Muscle of leg (tissue), 11 donors: ENCODE results near the gene EFR3B. TPM values are rescaled to one million over a fixed set of nuclear protein-coding genes. Genes with fewer than 3 reads are reported as not detected.
"Not testable (repeated sequence)": the region's sequence is repeated elsewhere in the genome, so short reads cannot be mapped to it uniquely, and the experiment has no call there.

Experiments used
- DNase-seq: peaks from one replicate; pipeline ENCODE4 v3.0.0; 2013
- H3K27ac ChIP-seq: one replicate; pipeline ENCODE4 v1.5.1; 2013; ENCODE audit warnings: mild to moderate bottlenecking, low read length, control low read depth
- H3K27me3 ChIP-seq: one replicate; pipeline ENCODE4 v1.6.1; 2013; ENCODE audit warnings: low read length; ENCODE audit not compliant: control insufficient read depth, insufficient read depth
- H3K36me3 ChIP-seq: one replicate; pipeline ENCODE4 v1.6.1; 2013; ENCODE audit warnings: low read length; ENCODE audit not compliant: control insufficient read depth, insufficient read depth
- H3K4me1 ChIP-seq: one replicate; pipeline ENCODE4 v1.6.1; 2013; ENCODE audit warnings: low read length; ENCODE audit not compliant: control insufficient read depth, insufficient read depth
- H3K4me3 ChIP-seq: one replicate; pipeline ENCODE4 v1.5.1; 2013; ENCODE audit warnings: low read length, control low read depth
- H3K9me3 ChIP-seq: replicated peaks from 2 replicates; pipeline ENCODE4 v1.6.1; 2013; ENCODE audit warnings: low read depth, low read length; ENCODE audit not compliant: control insufficient read depth
- WGBS: methylation state at CpG from one replicate; pipeline ENCODE4 v1.1.5; 2013; ENCODE audit warnings: missing lambda C conversion rate; ENCODE audit not compliant: insufficient coverage; 5-methylcytosine and 5-hydroxymethylcytosine counted together
- polyA plus RNA-seq, 8 donors: library from polyadenylated mRNA; unstranded; fragments of 120-200 nt; gene quantifications; one replicate each; pipeline versions ENCODE4 v1.2.1 to v1.2.3, GENCODE V29; 2013; ENCODE audit warnings: inconsistent platforms in 1 of 8, low replicate concordance in 1 of 8; ENCODE audit not compliant: insufficient read length in 8 of 8, insufficient read depth in 1 of 8
- total RNA-seq: library from RNA; stranded (reverse); fragments of 120-200 nt; gene quantifications from one replicate; pipeline ENCODE4 v1.2.4, GENCODE V29; 2013

Gene EFR3B
- total and polyA plus RNA-seq, 9 donors = 3.2 to 5.5 (median 4.8) TPM

DNA sequence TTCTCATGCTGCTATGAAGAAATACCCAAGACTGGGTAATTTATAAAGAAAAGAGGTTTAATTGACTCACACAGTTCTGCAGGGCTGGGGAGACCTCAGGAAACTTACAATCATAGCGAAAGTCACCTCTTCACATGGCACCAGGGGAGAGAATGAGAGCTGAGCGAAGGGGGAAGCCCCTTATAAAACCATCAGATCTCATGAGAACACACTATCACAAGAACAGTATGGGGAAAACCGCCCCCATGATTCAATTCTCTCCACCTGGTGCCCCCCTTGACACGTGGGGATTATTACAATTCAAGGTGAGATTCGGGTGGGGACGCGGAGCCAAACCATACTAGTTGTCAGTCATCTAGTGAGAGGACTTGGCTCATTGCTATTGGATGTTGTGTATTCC is 60.5 kb downstream of the EFR3B start:
- 100% methylated on average over 2 of the region's 7 CpGs for WGBS
- H3K4me1 ChIP-seq = peaks cover 10% of the 10 kb centered on the region
- not testable (repeated sequence) for H3K27ac ChIP-seq, DNase-seq, H3K9me3 ChIP-seq, H3K36me3 ChIP-seq, H3K27me3 ChIP-seq, H3K4me3 ChIP-seq

DNA sequence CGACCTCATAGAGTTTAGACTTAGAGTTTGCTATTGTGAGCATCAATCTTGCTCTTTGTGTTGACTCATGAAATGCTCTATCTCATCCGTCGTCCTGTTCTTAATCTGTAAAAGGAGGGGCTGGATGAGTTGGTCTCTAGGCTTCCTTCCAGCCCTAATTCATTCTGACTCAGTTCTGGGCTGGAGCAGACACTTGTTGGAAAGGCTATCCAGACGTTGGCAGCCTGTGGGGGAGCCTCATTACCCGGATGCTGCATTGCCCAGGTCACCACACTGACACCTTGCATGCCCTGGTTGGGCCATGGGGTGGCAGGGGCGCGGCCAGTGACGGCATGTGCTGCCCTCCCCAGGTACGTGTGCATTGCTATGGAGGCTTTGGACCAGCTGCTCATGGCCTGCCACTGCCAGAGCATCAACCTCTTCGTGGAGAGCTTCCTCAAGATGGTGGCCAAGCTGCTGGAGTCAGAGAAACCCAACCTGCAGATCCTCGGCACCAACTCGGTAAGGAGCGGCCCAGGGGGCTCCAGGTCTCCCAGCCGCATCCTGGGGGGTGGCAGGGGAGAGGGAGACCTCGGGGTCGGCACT is 61.5 kb downstream of the EFR3B start:
- no peaks in the 10 kb centered on the region for H3K27me3 ChIP-seq
- H3K9me3 ChIP-seq = peaks cover 2% of the 10 kb centered on the region
- H3K4me3 ChIP-seq = no peak overlapping the region
- DNase-seq = no peak
- H3K36me3 ChIP-seq = no peaks in the 10 kb centered on the region
- H3K27ac ChIP-seq = no peak overlapping the region
- WGBS = 91% methylated on average over 13 of the region's 16 CpGs
- H3K4me1 ChIP-seq = peaks cover 4% of the 10 kb centered on the region

DNA sequence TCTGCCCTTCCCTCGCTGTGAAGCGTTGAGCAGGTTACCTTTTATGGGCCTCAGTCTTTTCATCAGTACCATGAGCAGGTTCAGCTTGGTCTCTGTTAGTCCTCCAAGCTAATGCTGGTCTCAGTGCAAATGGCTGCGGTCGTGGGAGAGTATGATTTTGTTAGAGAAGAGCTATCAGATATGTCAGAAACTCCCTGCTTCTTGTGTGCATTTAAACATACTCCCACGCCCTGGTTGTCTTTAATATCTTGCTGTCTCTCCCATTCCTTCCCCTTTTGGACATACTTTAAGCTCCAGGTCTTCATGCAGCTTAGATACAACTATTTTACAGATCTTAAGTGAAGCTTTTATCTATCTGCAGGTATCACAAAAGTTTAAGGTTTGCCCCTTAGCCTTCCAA is 62.9 kb downstream of the EFR3B start:
- DNase-seq = no peak
- H3K36me3 ChIP-seq = no peaks in the 10 kb centered on the region
- no peak overlapping the region for H3K27ac ChIP-seq
- H3K9me3 ChIP-seq = peaks cover 2% of the 10 kb centered on the region
- H3K4me1 ChIP-seq = no peaks in the 10 kb centered on the region
- H3K27me3 ChIP-seq = no peaks in the 10 kb centered on the region
- 100% methylated on average over 1 of the region's 5 CpGs for WGBS
- no peak overlapping the region for H3K4me3 ChIP-seq

DNA sequence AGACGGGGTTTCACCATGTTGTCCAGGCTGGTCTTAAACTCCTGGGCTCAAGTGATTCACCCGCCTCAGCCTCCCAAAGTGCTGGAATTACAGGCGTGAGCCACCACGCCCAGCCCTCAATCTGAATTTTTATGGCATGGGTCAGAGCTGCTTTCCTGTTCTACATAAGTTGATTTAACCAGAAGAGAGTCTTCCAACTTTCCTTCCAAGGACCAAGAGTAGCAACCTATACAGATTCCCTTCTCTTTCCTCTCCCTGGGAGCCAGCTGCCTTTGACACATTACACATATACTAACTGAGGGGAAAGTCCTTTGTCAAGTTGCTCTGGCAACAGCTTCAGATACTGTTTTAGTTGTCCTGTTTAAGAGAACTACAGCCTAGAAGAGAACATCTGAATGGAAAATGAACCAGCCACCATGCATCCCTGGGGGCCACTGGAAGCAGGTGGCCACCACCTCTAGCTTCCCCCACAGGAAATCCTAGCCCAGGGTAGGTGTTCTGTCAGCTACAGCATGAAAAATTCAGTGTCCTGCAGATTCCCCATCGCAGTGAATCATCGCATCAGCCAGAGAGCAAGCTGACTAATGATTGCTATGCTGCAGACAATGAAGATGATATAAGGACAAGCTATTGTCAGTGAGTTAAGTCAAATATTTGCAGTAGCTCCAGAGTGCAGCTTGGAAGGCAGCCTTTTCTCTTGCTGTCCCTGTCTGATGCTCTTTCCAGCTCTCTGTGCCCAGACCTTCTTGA is 63.6 kb downstream of the EFR3B start:
- Histone ChIP-seq H3K9me3 (peaks cover 2% of the 10 kb centered on the region), H3K36me3 (no peaks in the 10 kb centered on the region), H3K27ac (no peak overlapping the region), H3K27me3 (no peaks in the 10 kb centered on the region), H3K4me1 (no peaks in the 10 kb centered on the region), H3K4me3 (no peak overlapping the region)
- 81% methylated on average over 4 of the region's 6 CpGs for WGBS
- DNase-seq = no peak

DNA sequence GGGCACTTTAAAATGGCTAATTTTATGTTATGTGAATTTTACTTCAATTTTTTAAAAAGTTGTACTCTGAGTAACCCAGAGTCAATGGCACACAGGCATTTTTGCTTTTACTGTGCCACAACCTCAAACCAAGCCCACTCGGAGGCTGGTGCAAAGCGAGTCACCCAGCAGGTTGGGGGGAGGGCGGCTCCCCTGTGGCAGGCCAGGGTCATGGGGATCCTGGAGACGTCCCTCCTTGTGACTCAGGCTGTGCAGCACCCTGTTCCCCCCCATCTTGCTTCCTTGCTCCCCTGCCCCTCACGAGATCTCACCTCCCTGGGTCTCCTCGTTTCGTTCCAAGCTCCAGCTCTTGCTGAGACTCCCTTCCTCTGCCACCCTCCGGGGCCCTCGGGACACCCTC is 67.9 kb downstream of the EFR3B start:
- no peaks in the 10 kb centered on the region for H3K36me3 ChIP-seq
- WGBS = 84% methylated on average over 9 of the region's 9 CpGs
- H3K4me3 ChIP-seq = no peak overlapping the region
- no peak overlapping the region for H3K27ac ChIP-seq
- no peaks in the 10 kb centered on the region for H3K9me3 ChIP-seq
- no peaks in the 10 kb centered on the region for H3K4me1 ChIP-seq
- no peak for DNase-seq
- H3K27me3 ChIP-seq = no peaks in the 10 kb centered on the region

DNA sequence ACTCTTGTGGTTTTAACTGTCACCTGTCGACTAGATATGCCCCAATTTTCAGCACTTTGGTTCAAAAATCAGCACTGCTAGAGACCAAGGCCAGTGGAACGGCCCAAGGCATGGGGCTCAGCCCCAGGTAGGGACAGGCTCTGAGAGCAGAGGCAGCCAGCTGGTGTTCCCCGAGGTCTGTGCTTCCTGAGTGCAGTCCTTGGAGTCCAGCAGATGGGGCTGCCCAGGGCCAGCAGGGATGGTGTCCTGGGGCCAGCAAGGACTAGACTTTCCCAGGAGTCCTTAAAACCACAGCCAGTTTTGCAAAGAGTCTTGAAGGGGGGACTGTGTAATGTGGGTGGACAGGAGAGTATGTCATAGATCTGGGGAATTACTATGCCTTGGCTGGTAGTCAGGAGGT is 70.2 kb downstream of the EFR3B start:
- Histone ChIP-seq H3K9me3 (no peaks in the 10 kb centered on the region), H3K27me3 (no peaks in the 10 kb centered on the region), H3K4me1 (no peaks in the 10 kb centered on the region), H3K36me3 (no peaks in the 10 kb centered on the region), H3K4me3 (no peak overlapping the region), H3K27ac (no peak overlapping the region)
- no peak for DNase-seq
- 83% methylated on average over 3 of the region's 3 CpGs for WGBS

DNA sequence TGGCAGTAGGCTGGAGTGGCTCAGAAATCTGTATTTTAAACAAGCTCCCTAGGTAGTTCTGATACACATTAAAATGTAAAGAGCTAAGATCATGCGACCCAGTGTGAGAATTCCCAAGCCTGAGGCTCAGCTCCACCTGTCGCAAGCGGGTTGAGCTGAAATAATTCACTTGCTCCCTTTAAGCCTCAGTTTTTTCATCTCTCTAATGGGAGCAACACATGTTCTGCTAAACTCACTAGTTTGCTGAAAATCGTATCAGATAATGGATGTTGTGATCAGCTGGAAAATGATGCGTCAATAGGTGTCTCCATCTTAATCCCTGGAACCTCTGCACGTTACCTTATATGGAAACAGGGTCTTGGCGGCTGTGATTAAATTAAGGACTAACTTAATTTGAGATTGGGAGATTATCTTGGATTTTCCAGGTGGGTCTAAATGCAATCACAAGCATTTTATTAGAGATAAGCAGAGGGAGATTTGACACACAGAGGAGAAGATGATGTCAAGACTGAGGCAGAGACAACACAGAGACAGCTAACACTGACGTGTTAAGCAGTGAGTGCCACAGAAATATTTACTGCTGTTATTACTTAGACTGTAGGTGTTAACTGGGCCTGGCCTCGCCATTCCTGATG is 73.5 kb downstream of the EFR3B start:
- Histone ChIP-seq H3K27me3 (no peaks in the 10 kb centered on the region), H3K27ac (no peak overlapping the region), H3K4me3 (no peak overlapping the region), H3K4me1 (no peaks in the 10 kb centered on the region), H3K9me3 (no peaks in the 10 kb centered on the region), H3K36me3 (no peaks in the 10 kb centered on the region)
- WGBS = 84% methylated on average over 4 of the region's 9 CpGs
- no peak for DNase-seq

DNA sequence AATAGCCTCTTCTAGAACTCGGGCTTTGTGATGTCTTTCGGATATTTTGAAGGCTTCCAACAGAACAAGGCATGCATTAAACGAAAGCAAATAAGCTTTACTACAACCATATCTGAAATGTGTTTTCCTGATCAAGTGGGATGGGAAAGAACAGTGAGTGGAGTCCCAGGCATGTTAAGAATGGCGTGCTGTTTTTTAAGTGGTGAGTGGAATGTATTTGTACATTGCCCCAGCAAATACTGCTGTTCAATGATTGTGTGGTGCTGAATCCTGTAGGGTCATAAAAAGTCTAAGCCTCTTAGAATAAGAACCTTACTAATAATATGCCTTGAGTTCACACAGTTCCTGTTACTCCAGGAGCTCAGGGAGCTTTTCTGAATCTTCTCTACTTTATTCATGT is 74.0 kb downstream of the EFR3B start:
- Histone ChIP-seq H3K4me1 (no peaks in the 10 kb centered on the region), H3K9me3 (no peaks in the 10 kb centered on the region), H3K36me3 (no peaks in the 10 kb centered on the region), H3K4me3 (no peak overlapping the region), H3K27me3 (no peaks in the 10 kb centered on the region), H3K27ac (no peak overlapping the region)
- WGBS = 50% methylated on average over 1 of the region's 4 CpGs
- no peak for DNase-seq

DNA sequence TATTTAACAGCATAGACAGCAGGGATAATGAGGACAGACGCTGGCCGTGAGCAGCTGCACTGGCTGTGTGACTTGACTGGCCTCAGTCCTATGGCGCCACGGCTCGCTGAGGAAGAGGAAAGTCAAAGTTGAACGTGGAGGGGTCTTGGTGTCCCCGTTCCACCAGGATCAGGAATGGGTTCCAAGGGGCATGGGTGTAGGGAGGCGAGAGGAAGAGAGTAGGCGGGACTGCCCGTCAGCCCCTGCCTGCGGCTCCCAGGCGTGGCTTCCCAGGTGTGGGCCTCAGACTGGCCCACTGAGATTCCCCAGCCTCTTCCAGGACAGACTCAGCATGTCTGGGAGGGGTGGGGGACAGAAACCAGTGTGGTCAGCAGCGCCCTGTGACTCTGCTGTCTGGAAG is 75.1 kb downstream of the EFR3B start:
- Histone ChIP-seq H3K27me3 (no peaks in the 10 kb centered on the region), H3K36me3 (no peaks in the 10 kb centered on the region), H3K4me1 (no peaks in the 10 kb centered on the region), H3K9me3 (no peaks in the 10 kb centered on the region), H3K27ac (no peak overlapping the region), H3K4me3 (no peak overlapping the region)
- 86% methylated on average over 11 of the region's 13 CpGs for WGBS
- DNase-seq = no peak

DNA sequence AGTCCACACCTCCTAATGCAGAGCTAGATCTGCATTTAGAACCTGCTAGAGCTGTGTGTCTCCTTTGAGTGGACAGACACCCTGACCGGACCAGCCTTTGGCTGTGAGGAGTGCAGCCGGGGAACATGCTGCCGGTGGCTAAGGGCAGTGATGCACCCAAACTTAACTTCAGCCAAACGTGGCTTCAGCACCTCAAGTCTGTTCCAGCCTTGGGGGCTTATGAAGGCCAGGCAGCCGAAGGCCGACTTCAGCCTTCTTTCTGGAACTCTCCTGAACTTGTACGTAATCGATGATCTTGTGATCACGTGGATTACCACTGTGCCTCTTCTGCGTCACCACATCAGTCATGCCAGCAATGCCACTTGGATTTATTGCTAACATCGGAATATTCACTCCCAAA is 77.4 kb downstream of the EFR3B start:
- Histone ChIP-seq H3K4me1 (no peaks in the 10 kb centered on the region), H3K27me3 (no peaks in the 10 kb centered on the region), H3K9me3 (no peaks in the 10 kb centered on the region), H3K4me3 (no peak overlapping the region), H3K27ac (no peak overlapping the region), H3K36me3 (peaks cover 4% of the 10 kb centered on the region)
- WGBS = 86% methylated on average over 8 of the region's 11 CpGs
- DNase-seq = no peak
